GM19023 (cell line): ENCODE measurements around the gene KLRF2.

Experiments used
- ATAC-seq: cut with Tn5 transposase; IDR thresholded peaks from one replicate; pipeline ENCODE4 v1.9.1; 2021; ENCODE audit warnings: mild to moderate bottlenecking, moderate library complexity; ENCODE audit not compliant: unreplicated experiment

The KLRF2 gene

GRCh38 chr12:9883175-9883574 lies 1.9 kb downstream of the KLRF2 start:
- no peak for ATAC-seq

DNA sequence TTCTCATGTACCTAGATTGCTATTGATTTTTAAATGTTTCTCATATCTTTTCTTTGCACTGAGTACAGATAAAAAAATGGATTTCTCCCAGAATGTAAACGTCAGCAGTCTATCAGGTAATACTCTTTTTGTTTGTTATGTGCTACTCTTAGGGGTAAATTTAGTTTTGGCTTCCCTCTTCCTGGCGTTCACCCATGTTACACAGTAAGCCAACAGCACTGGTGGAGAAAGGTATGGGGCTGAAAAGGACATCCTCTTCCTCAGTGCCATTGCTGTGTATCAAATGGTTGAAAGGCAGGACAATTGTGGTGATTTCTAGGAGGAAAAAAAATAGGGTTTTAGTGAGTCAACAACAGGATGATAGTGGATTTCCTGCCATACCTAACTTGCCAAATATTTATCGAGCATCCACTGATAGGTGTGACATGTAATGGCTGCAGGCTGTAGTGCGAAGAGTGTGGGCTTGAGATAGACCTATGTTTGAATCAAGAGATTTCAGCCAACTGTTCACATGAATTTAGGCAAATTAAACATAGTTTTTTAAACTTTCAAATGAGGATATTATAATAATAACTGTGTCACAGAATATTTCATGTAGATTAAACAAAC lies 7.5 kb downstream of the KLRF2 start:
- ATAC-seq = no peak

DNA sequence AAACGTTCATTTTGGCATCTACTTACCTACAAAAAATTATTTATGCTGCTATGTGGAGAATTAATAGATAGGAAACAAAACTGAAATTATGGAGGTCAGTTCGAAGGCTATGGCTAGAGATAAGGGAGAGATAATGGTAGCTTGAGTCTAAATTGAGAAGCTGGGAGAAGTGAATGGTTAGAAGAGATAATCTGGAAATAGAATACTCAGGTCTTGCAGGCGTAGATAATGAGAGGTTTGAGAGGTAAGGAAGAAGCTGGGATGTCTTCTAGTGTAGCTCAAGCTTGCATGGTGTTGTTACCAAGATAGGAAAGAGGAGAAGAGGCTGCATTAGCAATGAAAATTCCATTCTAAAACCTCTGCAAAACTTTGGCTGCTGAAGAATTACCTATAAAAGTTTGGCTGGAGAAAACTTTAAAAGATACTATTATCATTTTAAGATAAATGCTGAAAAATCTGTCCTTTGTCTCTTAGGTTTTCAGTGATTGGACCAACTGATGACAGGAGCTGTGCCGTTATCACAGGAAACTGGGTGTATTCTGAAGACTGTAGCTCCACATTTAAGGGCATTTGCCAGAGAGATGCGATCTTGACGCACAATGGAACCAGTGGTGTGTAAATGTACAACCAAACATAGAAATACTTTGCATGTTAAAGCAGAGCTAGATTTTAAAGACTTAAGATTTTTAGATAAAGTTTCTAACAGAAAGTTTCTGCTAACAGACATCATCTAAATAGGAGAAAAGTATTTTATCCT lies 14.1 kb downstream of the KLRF2 start:
- ATAC-seq = no peak

DNA sequence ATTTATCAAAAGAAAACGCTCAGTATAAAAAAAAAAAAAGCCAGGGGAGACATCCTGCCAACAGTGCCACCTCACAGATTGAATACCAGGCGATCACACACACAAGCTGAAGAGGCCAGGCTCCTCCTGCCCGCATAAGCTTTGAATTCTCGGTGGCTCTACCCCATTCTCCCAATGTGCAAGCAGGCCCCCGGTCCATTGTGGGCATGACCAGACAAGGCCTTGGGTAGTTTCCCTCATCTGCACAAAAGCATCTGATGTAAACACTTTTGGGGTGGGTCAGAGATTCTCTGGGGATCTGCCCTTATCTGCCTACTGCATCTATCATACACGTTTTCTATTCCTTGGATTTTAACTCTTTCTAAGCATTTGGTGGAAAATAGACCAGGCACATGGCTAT lies 16.2 kb downstream of the KLRF2 start:
- ATAC-seq = no peak

DNA sequence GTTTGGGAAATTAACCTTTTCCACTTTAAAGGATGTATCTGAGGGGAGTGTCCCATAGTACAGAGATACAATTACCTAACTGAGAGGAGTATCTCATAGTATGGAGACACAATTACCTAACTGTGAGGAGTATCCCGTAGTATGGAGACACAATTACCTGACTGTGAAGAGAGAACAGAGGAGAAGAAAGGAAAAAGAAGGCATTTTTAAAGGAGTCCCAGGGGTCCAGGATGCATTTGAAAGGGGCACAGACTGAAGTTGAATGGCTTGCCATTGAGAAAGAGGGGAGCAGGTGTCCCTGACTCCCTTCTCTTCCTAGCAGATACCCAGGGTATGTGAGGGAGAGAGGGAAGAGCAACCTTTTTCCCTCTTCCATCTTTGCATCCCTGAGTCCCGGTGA lies 17.9 kb downstream of the KLRF2 start:
- ATAC-seq = no peak

DNA sequence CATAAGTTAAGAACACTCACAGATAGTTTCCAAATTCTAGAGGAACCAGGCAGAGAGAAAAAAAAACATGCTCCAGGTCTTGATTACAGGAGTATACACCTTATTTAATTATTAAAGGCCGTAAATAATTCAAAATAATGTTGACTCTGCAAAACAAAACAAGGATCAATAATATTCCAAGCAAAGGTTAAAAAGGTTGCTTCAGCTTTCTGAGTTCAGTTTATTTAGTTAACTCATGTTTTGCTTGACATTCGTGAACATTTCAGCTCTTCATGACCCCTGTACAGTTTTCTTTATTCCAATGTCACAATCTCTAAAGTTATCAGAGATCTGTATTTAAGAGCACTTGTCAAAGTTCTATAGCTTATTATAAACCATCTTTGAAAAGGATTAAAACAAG lies 19.6 kb downstream of the KLRF2 start:
- ATAC-seq = no peak

- no peak for ATAC-seq
Measured at GRCh38 chr12:9902539-9903228, 21.4 kb downstream of the KLRF2 start.

GRCh38 chr12:9906873-9907272 lies 25.6 kb downstream of the KLRF2 start:
- ATAC-seq = no peak

- ATAC-seq = no peak
Measured at GRCh38 chr12:9907769-9908168, 26.5 kb downstream of the KLRF2 start.

GRCh38 chr12:9908350-9908749 lies 27.1 kb downstream of the KLRF2 start:
- no peak for ATAC-seq

DNA sequence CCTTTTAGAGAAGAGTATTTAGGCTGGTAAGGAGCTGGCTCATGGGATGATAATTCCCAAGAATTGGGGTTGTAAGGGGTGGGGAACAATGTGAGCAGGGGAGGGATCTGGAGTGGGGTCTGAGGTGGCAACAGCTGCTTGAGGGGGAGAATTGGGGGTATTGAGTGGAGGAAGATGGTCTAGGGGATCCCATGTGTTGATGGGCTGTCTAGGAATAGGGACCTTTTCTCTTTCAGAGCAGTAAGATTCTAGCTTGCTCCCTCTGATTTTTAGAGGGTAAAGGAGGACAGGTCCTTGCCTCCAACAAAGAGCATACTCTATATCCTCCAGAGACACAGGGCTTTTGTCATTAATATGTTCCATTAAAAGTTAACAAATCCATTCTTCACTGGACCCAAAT lies 28.4 kb downstream of the KLRF2 start:
- no peak for ATAC-seq

DNA sequence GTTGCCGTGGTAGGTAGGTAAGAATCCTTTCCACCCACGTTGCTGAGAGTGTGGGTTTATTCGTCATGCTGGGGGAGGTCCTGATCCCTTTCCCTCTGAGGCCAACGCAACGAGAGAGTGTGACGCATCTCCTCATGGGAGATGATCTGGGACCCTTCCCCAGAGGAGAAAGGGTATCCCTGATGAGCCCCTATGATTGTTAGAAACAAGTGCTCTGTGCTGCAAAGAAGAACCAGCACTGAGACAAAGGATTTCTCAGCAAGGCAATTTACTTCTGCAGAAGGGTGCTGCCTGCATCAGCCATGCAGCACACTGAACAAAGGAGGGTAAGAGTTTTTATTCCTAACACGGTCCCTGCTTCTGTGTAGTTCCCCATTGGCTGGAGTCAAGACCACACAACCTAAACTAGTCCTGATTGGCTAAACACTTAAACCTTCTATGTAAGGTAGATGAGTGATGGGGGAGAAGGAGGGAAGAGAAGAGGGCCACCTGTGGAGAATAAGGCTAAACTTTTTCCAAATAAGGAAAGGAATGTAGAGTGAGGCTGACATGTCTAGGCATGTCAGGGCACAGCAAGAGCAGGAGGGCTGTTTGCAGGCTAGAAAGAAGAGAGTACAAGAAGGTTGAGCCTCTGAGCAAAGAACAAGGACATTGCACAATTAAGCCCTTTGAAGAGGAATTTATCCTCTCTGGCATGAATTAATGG lies 29.6 kb downstream of the KLRF2 start:
- ATAC-seq = no peak

DNA sequence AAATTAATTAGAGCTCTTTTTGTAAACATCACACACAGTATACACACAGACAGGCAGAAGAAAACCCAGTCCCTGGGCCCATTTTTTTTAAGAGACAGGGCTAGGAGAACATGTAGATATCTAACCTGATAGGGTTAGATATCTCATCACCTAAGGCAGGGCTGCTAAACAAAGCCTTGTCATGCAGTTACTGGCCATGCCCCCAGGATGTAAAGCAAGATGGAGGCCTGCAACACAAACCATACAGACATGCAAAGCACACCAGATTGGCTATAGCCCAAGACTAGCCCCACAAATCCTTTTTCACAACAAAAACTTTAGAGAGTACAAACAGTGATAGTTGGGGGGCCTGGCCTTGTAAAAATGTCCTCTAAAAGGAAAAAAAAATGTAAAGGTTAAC lies 30.4 kb downstream of the KLRF2 start:
- ATAC-seq = no peak

DNA sequence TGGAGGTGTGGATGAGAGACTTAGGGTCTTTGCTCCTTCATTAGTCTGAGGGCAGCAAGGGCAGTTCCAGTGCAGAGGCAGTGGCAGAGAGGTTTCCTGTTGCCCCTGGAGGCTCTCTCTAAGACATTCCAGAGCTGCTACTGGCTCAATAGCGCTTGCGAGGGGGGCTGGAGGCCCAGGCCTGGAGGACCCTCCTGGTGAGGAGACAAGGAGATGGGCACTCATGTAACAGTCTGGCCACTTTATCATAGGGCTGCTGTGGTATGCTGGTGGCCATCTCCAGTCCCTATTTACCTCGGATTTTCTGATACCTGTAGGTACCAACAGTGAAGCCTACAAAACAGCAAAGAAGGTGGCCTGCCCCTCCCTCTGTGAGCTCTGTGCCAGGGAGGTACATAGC lies 38.2 kb downstream of the KLRF2 start:
- no peak for ATAC-seq

GRCh38 chr12:9920451-9920850 lies 39.2 kb downstream of the KLRF2 start:
- no peak for ATAC-seq

DNA sequence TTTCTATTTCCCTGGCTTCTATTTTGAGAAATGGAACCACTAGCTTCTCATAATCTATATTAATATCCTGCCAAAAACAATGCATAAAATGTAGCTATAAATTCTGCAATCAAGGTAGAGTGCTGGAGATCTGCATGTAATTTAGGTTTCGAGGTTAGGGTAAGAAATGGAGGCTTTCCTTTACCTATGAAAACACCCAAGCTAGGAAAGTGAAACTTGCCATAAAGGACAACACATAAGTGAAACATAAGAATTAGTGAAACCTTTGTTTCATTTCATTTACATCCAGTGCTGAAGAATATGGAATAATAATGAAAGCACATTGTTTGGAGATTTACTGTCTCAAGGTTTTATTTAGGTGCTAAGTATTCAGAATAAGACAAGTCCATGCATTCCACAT lies 41.1 kb downstream of the KLRF2 start:
- ATAC-seq = no peak

GRCh38 chr12:9925705-9926393 lies 44.6 kb downstream of the KLRF2 start:
- no peak for ATAC-seq

DNA sequence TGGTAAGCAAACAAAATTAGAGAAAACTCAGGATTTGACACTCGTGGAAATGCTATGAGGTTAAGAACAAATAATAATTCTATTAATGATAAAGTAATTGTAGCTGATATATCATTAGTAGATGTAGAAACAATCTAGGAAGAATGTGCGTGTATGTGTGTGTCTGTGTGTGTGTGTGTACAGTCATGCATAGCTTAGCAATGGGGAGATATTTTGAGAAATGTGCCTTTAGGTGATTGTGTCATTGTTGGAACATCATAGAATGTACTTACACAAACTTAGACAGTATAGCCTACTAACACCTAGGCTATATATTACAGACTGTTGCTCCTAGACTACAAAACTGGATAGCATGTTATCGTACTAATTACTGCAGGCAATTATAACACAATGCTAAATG lies 45.6 kb downstream of the KLRF2 start:
- ATAC-seq = no peak

DNA sequence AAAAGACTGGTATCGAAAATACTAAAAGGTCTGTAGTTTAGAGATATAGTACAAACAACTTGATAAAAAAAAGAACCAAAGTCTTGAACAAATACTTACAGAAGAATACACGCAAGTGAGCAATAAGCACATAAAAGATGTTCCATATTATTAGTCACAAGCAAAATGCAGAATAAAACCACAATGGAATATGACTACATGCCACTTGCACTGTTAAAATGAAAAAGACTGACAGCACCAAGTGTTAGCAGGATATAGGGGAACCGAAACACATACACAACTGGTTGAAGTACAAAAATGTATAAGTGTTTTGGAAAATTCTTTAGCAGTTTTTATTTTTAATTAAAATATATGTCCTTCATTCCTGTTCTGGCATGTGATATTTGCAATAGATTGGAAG lies 47.3 kb downstream of the KLRF2 start:
- ATAC-seq = no peak

DNA sequence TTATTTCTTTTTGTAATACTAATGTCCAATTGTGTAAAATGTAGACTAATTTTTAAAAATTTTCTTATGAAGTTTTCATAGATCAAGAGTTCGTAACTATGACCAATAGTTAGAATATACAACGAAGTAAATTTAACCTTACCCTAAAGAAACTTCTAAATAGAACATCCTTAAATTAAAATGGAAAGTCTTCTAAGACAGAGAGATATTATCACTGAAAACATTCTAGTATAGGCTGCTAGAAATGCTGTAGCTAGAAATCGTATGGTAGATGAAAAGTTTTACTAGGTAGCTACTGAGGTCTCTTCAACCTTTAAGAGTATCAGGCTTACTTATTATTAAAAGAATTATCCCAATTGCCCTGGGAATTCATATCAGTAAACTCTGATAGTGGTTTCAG lies 50.0 kb downstream of the KLRF2 start:
- ATAC-seq = no peak

- no peak for ATAC-seq
Measured at GRCh38 chr12:9932270-9932669, 51.0 kb downstream of the KLRF2 start, which contains the start of gene CLEC2A. TSS of gene CLEC2A (minus strand) at chr12:9932370. CDS start at chr12:9932329, 41 bp downstream.
